LNCaP clone FGC (cell line): Measurements from ENCODE around the gene IFIH1.

ENCODE experiments used
- DNase-seq: peaks from one replicate; pipeline ENCODE4 v3.0.0-alpha.2; 2011; ENCODE audit warnings: low read depth
- H3K4me3 ChIP-seq: 2 replicates; pipeline ENCODE4 v1.5.1; 2011; ENCODE audit warnings: mild to moderate bottlenecking, low read depth, low read length, control low read depth
- CTCF ChIP-seq: IDR thresholded peaks from 2 replicates; pipeline ENCODE4 v1.5.1; 2012; ENCODE audit warnings: mild to moderate bottlenecking; ENCODE audit not compliant: control insufficient read depth, insufficient read depth; ENCODE audit errors: extremely low read depth

Gene IFIH1

DNA sequence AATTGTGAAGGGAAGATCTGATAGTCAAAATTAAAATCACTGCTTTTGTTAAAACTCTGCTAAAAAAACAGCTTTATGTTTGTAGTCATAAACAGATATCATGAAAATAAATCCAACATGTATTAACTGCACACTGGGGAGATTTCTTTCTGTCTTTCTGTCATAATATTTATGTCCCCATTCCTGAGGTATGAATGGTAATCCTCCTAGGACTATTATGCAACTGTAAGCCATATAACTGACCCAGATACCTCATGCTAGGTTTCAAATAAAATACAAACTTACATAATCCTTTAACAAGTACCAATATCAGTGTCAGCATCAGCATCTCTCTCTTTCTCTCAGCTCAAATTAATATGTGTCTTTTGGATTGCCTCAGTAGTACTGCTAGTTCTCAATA lies 18.2 kb downstream of the IFIH1 start:
- TF ChIP-seq CTCF, result no peak
- no peak for DNase-seq
- H3K4me3 ChIP-seq, result no peak overlapping the region

- DNase-seq, result no peak
- no peak overlapping the region for H3K4me3 ChIP-seq
- TF ChIP-seq CTCF, result no peak
Observed at GRCh38 chr2:162298669-162299335, 19.7 kb downstream of the IFIH1 start.

DNA sequence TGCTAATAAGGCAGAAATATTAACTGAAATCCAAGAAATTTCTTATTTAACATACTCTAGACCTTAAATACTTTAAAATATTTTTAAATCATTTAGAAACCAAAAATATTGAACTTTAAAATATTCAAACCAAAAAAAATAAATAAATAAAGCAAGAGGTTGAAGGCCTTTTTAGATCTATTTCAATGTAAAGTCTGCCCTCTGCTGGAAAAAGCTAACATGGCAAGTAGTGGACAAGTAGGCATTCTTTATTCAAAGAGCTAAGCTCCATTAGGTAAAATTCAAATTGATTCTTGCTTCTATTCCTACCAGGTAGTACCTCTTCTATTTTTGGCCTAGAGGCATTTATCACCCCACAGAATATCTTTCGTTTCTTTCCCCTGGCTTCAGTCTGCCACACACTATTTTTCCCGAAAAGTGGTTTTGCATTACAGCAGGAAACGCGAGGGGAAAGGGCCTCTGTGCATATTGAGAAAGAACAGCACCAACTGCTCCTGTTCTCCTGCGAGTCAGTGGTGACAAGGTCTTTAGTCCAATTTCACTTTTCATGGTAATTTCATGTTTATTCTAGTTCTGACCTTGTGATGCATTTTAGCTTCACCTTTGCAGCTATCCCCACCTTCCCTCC lies 20.4 kb downstream of the IFIH1 start:
- no peak for DNase-seq
- peak; percentile 70 for TF ChIP-seq CTCF
- no peak overlapping the region for H3K4me3 ChIP-seq

DNA sequence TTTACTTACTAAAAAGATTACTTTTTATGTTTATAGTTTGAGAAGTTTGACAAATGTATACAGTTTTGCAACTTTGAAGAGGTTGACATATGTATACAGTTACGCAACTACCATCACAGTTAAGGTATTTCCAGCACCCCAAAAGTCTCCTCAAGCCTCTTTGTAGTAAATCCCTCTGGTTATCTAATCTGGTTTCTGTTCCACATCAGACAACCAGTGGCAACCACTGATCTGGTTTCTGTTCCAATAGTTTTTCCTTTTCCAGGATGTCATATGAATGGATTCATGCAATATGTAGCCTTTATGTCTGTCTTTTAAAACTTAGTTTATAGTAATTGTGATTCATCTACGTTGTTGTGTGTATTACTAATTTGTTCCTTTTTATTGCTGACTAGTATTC lies 23.5 kb downstream of the IFIH1 start:
- no peak overlapping the region for H3K4me3 ChIP-seq
- DNase-seq, result no peak
- TF ChIP-seq CTCF, result no peak

DNA sequence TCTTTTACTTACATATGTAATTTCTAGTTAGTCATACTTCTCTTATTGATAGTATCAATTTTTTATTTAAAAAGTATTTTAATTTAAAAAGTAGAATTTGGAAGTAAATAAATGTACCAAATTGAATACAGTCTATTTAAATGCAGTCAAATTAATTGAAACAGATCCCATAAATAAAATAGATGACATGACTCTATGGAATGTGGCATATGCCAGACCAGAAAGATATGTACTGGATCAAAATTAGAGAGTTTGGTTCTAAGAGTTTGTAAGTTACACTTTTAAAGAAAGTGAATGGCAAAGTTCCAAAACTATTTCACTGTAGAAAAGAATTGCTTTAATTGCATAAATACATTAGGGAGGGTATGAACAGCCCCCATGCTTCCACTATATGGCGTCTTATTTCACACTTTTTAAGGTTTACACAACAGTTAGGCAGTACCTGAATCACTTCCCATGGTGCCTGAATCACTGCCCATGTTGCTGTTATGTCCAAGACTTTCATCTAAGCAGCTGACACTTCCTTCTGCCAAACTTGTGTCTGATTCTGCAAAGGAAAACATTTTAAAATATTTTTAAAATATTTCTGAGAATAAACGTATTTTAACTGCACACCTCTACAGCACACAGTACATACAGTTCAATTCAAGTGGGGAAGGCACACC lies 25.2 kb downstream of the IFIH1 start:
- no peak for DNase-seq
- H3K4me3 ChIP-seq, result no peak overlapping the region
- TF ChIP-seq CTCF, result no peak

DNA sequence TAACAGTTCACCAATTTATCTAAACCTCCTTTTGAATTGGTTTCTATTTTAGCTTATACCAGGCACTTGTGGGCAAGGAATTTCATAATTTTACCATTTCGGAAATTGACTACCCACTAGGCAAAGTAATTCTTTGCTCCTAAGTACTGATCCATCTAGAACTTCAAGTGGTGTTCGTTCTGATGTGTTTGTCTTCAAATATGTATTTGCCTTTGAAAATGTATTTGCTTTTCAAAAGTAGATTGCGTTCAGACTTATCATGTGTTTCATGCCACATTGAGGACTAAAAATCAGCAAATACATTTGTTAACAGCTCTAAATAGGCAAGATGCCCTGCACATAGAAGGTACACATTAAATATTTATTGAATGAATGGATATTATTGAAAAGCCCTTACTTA lies 26.7 kb downstream of the IFIH1 start:
- H3K4me3 ChIP-seq, result no peak overlapping the region
- peak; percentile 48 for DNase-seq
- TF ChIP-seq CTCF, result no peak
